Thoracic aorta (tissue), 2 donors: ENCODE results near the gene TGIF2. TPM values are rescaled to one million over a fixed set of nuclear protein-coding genes. Genes with fewer than 3 reads are reported as not detected.
"Not testable (repeated sequence)": the region's sequence is repeated elsewhere in the genome, so short reads cannot be mapped to it uniquely, and the experiment has no call there.

Experiments
- ATAC-seq: fragments of 150-250 bp; one replicate; pipeline ENCODE4 v1.8.0; 2017; ENCODE audit warnings: low read depth; ENCODE audit not compliant: insufficient number of reproducible peaks, low FRiP score
- DNase-seq: peaks from one replicate; pipeline ENCODE4 v3.0.0-alpha.2; 2020; ENCODE audit warnings: low spot score
- H3K27ac ChIP-seq, 2 donors: fragments of 200-600 bp; sonication (generic); 1 replicate in 1 of 2; 2 replicates in 1 of 2; pipeline ENCODE4 v1.5.1; 2016; ENCODE audit warnings: mild to moderate bottlenecking in 2 of 2, moderate library complexity in 2 of 2
- H3K27me3 ChIP-seq: fragments of 200-600 bp; sonication (generic); replicated peaks from 2 replicates; pipeline ENCODE4 v1.6.0; 2016; ENCODE audit warnings: mild to moderate bottlenecking; ENCODE audit not compliant: insufficient read depth
- H3K36me3 ChIP-seq: fragments of 200-600 bp; sonication (generic); one replicate; pipeline ENCODE4 v1.5.1; 2016
- H3K4me1 ChIP-seq, 2 donors: fragments of 200-600 bp; sonication (generic); 1 replicate in 1 of 2; 2 replicates in 1 of 2; pipeline versions ENCODE4 v1.5.1 to v1.6.0; 2016; ENCODE audit warnings: low read depth in 2 of 2, mild to moderate bottlenecking in 1 of 2; ENCODE audit not compliant: control insufficient read depth in 1 of 2
- H3K4me3 ChIP-seq: fragments of 200-600 bp; sonication (generic); 2 replicates; pipeline ENCODE4 v1.5.1; 2016; ENCODE audit warnings: mild to moderate bottlenecking
- H3K9me3 ChIP-seq: fragments of 200-600 bp; sonication (generic); 2 replicates; pipeline ENCODE4 v1.5.1; 2016
- total RNA-seq, 2 donors: library from RNA; depleted of rRNA; stranded (reverse); fragments of >200 nt; gene quantifications; one replicate each; pipeline versions ENCODE4 v1.1.0 to v1.2.3, GENCODE V29; 2016
- TF ChIP-seq, protein P1 (sequence below): fragments of 200-600 bp; sonication (generic); IDR thresholded peaks from one replicate; pipeline ENCODE4 v1.5.1; 2019; ENCODE audit warnings: antibody characterized with exemption

Gene TGIF2
- total RNA-seq, 2 donors from 2014 or later: 13.4 to 14.2 TPM

GRCh38 chr20:36632147-36632486 is 58.7 kb downstream of the TGIF2 start:
- H3K9me3 ChIP-seq: no peaks in the 10 kb centered on the region
- no peaks in the 10 kb centered on the region for H3K27me3 ChIP-seq
- no peak overlapping the region for H3K27ac ChIP-seq
- no peaks in the 10 kb centered on the region for H3K4me1 ChIP-seq
- H3K36me3 ChIP-seq: no peaks in the 10 kb centered on the region
- ATAC-seq: no peak
- no peak overlapping the region for H3K4me3 ChIP-seq
- DNase-seq: no peak
- TF ChIP-seq, protein P1, sequence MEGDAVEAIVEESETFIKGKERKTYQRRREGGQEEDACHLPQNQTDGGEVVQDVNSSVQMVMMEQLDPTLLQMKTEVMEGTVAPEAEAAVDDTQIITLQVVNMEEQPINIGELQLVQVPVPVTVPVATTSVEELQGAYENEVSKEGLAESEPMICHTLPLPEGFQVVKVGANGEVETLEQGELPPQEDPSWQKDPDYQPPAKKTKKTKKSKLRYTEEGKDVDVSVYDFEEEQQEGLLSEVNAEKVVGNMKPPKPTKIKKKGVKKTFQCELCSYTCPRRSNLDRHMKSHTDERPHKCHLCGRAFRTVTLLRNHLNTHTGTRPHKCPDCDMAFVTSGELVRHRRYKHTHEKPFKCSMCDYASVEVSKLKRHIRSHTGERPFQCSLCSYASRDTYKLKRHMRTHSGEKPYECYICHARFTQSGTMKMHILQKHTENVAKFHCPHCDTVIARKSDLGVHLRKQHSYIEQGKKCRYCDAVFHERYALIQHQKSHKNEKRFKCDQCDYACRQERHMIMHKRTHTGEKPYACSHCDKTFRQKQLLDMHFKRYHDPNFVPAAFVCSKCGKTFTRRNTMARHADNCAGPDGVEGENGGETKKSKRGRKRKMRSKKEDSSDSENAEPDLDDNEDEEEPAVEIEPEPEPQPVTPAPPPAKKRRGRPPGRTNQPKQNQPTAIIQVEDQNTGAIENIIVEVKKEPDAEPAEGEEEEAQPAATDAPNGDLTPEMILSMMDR: no peak

DNA sequence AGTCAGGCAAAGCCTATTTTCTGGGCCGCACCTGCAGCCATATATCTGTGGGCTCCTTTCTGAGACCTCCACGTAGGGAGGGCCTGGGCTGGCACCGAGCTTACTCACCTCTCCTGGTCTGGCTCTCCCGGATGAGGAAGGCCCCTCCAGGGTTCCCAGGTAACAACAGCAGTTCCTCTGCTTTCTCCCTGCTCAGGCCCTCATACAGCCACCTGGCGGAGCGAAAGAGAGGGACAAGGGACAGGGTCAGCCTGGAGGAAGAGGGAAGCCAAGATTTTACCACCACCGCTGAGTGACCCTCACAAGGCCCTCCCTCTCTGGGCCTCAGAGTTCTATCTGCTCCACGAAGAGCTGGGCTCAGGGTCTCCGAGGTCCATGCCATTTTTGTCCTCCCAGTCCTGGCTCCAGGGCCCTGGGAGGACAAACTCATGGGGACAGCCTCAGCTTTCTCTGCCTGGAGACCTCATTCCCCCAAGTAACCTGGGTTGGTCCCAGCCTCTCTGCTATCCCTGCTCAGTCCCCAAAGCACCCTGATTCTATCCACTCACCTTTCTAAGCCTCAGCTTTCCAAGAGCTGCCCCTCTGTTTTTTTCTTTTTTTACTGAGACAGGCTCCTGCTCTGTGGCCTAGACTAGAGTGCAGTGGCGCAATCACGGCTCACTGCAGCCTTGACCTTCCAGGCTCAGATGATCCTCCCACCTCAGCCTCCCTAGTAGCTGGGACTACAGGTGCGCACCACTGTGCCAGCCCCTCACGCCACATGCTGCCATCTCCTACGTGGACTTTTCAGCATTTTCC is 59.3 kb downstream of the TGIF2 start:
- Histone ChIP-seq H3K27ac (no peak overlapping the region), H3K36me3 (no peaks in the 10 kb centered on the region), H3K27me3 (no peaks in the 10 kb centered on the region), H3K9me3 (no peaks in the 10 kb centered on the region), H3K4me1 (no peaks in the 10 kb centered on the region), H3K4me3 (no peak overlapping the region)
- TF ChIP-seq, protein P1: no peak
- ATAC-seq (no peak), DNase-seq (no peak)

GRCh38 chr20:36633285-36633772 is 59.9 kb downstream of the TGIF2 start:
- Histone ChIP-seq H3K9me3 (no peaks in the 10 kb centered on the region), H3K27me3 (no peaks in the 10 kb centered on the region), H3K36me3 (no peaks in the 10 kb centered on the region), H3K27ac (no peak overlapping the region), H3K4me3 (no peak overlapping the region), H3K4me1 (no peaks in the 10 kb centered on the region)
- TF ChIP-seq, protein P1: no peak
- ATAC-seq (no peak), DNase-seq (no peak)

DNA sequence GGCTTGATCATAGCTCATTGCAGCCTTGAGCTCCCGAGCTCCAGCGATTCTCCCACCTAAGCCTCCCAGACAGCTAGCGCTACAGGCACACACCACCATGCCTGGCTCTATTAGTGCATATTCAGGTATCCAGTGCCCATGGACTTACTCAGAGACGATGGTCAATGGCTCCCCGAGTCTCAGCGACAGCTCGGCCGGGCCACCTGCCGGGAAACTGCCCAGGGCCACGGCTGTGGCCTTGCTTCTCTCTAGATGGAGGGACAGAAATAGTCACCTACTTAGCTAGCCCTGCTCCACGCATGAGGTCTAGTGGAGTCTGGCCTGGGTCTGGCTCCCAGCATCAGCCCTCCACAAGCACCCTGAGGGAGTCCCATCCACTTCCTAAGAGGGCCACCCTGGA is 60.9 kb downstream of the TGIF2 start:
- no peak for ATAC-seq
- TF ChIP-seq, protein P1: no peak
- Histone ChIP-seq H3K4me3 (no peak overlapping the region), H3K36me3 (no peaks in the 10 kb centered on the region), H3K27me3 (no peaks in the 10 kb centered on the region), H3K27ac (no peak overlapping the region), H3K4me1 (no peaks in the 10 kb centered on the region), H3K9me3 (no peaks in the 10 kb centered on the region)
- DNase-seq: no peak

GRCh38 chr20:36638876-36639400 is 65.5 kb downstream of the TGIF2 start:
- not testable (repeated sequence) for H3K27ac ChIP-seq, H3K4me3 ChIP-seq, H3K9me3 ChIP-seq, H3K27me3 ChIP-seq, H3K36me3 ChIP-seq, ATAC-seq, H3K4me1 ChIP-seq, DNase-seq
